Measurements from ENCODE around the gene FMNL3. TPM values are rescaled to one million over a fixed set of nuclear protein-coding genes. Genes with fewer than 3 reads are reported as not detected.

Gene FMNL3, protein sequence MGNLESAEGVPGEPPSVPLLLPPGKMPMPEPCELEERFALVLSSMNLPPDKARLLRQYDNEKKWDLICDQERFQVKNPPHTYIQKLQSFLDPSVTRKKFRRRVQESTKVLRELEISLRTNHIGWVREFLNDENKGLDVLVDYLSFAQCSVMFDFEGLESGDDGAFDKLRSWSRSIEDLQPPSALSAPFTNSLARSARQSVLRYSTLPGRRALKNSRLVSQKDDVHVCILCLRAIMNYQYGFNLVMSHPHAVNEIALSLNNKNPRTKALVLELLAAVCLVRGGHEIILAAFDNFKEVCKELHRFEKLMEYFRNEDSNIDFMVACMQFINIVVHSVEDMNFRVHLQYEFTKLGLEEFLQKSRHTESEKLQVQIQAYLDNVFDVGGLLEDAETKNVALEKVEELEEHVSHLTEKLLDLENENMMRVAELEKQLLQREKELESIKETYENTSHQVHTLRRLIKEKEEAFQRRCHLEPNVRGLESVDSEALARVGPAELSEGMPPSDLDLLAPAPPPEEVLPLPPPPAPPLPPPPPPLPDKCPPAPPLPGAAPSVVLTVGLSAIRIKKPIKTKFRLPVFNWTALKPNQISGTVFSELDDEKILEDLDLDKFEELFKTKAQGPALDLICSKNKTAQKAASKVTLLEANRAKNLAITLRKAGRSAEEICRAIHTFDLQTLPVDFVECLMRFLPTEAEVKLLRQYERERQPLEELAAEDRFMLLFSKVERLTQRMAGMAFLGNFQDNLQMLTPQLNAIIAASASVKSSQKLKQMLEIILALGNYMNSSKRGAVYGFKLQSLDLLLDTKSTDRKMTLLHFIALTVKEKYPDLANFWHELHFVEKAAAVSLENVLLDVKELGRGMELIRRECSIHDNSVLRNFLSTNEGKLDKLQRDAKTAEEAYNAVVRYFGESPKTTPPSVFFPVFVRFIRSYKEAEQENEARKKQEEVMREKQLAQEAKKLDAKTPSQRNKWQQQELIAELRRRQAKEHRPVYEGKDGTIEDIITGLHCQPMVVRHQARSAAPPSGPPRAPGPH
- 10 to 100 TPM; 31.2 to 31.9 TPM for total RNA-seq

DNA sequence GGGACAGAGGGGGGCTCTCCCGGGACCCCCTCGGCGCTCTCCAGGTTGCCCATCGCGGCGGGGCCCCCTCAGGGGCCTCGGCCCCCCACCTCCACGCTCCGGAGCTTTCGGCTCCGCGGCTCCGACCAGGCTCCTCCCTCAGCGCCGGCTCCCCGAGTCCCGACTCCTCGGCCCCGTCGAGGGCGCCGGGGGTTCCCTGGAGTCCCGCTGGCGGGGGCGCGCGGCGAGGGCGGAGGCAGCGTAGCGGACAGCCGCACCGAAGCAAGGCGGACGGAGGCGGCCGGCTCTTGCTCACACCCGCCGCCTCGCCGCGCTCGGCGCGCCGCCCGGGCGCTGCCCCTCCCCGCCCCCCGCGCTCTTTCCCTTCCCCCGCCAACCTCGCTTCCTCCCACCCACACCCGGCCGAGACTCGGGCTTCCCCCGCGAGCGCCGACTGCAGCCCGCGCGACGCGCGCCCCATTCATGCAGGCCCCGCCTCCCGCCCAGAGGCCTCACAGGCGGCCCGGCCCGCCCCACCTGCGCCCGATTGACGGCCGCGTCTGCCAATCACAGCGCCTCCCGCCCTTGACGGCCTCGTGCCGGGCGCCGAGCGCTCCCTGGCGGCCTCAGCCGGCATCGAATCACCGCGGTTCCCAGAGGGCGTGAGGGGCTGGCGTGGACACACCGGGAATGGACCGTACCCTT is at the start of gene FMNL3:
FMNL3 (minus strand) TSS at position 278 of the 684 bp plus-strand sequence; CDS start at position 53, 225 bp downstream.
- no peaks in the 10 kb centered on the region for H3K36me3 Mint-ChIP-seq

DNA sequence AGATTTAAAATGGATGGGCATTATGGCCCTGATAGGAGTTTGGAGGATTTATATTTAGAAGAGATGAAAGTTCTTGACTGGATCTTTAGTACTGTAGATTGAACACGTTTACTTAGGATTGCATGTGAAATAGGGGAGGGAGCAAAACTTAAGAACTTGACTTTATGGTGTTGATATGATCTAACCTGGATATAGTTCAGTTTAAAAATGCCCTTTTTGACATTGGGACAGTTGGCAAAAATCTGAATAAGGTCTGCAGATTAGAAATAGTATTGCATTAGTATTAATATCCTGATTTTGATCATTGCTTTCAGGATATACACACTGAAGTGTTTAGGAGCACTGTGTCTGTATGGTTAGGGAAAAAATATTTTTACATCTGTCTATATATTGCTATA is 43.8 kb upstream of the FMNL3 start:
- no peak for DNase-seq
- CTCF ChIA-PET, result interaction anchor here (1.6 to 8.5 kb wide), 5 partner anchors 10 to 26 kb away, joined by 6 to 74 read pairs (median 33); partner anchors contain the start of gene TMBIM6
- POLR2A ChIA-PET, result interaction anchor here (1.4 to 4.1 kb wide), 4 partner anchors 10 to 16 kb away, joined by 3 to 27 read pairs (median 20); partner anchors contain the start of gene TMBIM6
- peaks cover 50% of the 10 kb centered on the region for H3K36me3 Mint-ChIP-seq
- no peaks in the 10 kb centered on the region for H3K27me3 Mint-ChIP-seq
- H3K4me1 Mint-ChIP-seq (ENCODE audit: low read depth), result peaks cover 85% of the 10 kb centered on the region
- H3K27ac Mint-ChIP-seq, result peak overlapping the region; percentile 92
- peak overlapping the region; percentile 54 for H3K4me3 Mint-ChIP-seq
- intact Hi-C loops (cut with micrococcal nuclease), result loop anchor here (1.0 to 10.0 kb wide), 7 partner anchors 10 to 1571 kb away; partner anchors contain the start of genes BIN2, SLC11A2 and TMBIM6
- no peaks in the 10 kb centered on the region for H3K9me3 Mint-ChIP-seq

More for the DNA sequence above, at the start of gene FMNL3:
- H3K4me3 Mint-ChIP-seq, result peak within 1 kb of the TSS; percentile 85
- intact Hi-C loops (cut with micrococcal nuclease), result loop anchor here (1.0 to 5.0 kb wide), 5 partner anchors 34 to 350 kb away; partner anchors contain the start of gene TMBIM6
- H3K9me3 Mint-ChIP-seq, result no peaks in the 10 kb centered on the region
- peak; percentile 98 for DNase-seq
- peaks cover 43% of the 10 kb centered on the region for H3K4me1 Mint-ChIP-seq (ENCODE audit: low read depth)
- CTCF ChIA-PET, result interaction anchor here (0.8 to 12.1 kb wide), 18 partner anchors 11 to 144 kb away, joined by 3 to 281 read pairs (median 6); partner anchors contain the start of genes PRPF40B and TMBIM6
- peak within 1 kb of the TSS; percentile 72 for H3K27ac Mint-ChIP-seq
- POLR2A ChIA-PET, result interaction anchor here (0.8 to 5.3 kb wide), 6 partner anchors 34 to 340 kb away, joined by 3 to 33 read pairs (median 6); partner anchors contain the start of genes MCRS1, SPATS2 and TMBIM6
- H3K27me3 Mint-ChIP-seq, result peaks cover 3% of the 10 kb centered on the region

DNA sequence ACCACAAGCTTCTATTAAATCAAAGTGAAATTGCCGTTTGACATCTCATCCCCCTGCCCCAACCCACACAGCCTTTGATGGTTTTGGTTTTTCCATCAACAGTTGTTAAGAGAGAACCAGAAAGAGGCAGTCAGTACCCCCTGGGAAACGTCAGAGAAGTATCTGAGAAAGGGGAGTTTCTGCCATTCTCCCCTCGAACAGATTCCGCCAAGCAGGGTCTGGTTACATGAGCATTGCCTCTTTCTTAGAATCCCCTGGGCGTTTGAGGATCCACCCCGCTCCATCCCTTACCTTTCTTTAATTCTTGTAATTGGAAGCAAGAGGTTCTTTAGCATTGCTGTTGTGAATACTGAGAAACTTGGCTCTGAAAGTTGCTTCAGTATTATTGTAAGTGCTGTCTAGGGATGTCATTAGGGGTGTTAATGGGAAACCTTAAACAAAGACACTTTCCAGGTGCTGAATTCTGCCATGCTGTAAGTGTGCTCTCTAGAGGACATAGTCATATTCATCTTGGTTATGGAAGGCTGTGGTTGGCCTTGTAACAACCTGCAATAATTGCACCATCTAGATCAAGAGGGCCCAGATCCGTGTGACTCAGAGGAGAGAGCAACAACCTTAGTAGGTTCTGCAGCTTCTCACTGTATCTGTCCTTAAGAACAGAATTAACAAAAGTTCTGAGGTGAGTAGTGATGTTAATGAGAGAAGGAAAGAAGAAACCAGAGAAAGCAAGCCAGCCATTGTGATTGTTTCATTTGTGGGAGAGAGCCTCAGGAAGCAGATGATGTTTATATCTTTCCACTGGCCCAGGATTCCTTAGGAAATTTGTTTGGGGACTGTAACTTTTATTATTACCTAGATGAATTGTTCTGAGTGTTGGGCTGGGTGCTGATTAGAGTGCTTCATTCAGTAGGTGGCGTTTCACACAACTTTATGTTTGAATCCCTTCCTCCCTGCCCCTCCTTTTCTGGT is 43.1 kb upstream of the FMNL3 start:
- intact Hi-C loops (cut with micrococcal nuclease), result loop anchor here (1.0 to 10.0 kb wide), 7 partner anchors 9 to 1572 kb away; partner anchors contain the start of genes BIN2, SLC11A2 and TMBIM6

DNA sequence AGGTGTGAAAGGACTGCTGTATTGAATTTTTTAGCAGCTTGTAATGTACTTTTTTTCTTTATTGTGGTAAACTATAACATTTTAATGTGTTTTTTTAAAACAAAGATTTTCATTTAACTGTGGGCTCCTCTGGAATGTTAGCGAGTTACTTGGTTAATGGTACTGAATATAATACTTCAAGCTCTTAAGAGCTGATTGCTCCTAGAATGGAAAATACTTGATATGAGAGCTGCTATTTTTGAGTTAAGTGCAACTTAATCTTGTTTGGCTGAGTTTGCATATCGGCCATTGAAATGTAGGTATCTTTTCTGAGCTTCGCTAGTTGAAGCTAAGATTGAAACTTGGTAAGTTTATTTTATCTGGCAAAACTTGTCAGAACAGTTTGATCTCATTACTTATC is 41.6 kb upstream of the FMNL3 start:
- peaks cover 44% of the 10 kb centered on the region for H3K36me3 Mint-ChIP-seq
- H3K27me3 Mint-ChIP-seq, result no peaks in the 10 kb centered on the region
- H3K27ac Mint-ChIP-seq, result peak overlapping the region; percentile 92
- DNase-seq, result no peak
- POLR2A ChIA-PET, result interaction anchor here (0.6 to 2.4 kb wide), 3 partner anchors 7 to 485 kb away, joined by 4 to 26 read pairs (median 13); partner anchors contain the start of gene TMBIM6
- H3K4me3 Mint-ChIP-seq, result peak overlapping the region; percentile 54
- H3K4me1 Mint-ChIP-seq (ENCODE audit: low read depth), result peaks cover 92% of the 10 kb centered on the region
- no peaks in the 10 kb centered on the region for H3K9me3 Mint-ChIP-seq
- CTCF ChIA-PET, result interaction anchor here (0.6 to 8.5 kb wide), 10 partner anchors 8 to 391 kb away, joined by 3 to 74 read pairs (median 4); partner anchors contain the start of gene TMBIM6
- intact Hi-C loops (cut with micrococcal nuclease), result loop anchor here (10.0 kb wide), 1 partner anchor 484 kb away; the partner anchor contains the start of gene TUBA1C

More for the DNA sequence above, 43.1 kb upstream of the FMNL3 start:
- H3K36me3 Mint-ChIP-seq, result peaks cover 46% of the 10 kb centered on the region
- peak overlapping the region; percentile 54 for H3K4me3 Mint-ChIP-seq
- CTCF ChIA-PET, result interaction anchor here (1.6 to 8.5 kb wide), 3 partner anchors 9 to 27 kb away, joined by 6 to 74 read pairs (median 23); partner anchors contain the start of gene TMBIM6
- H3K4me1 Mint-ChIP-seq (ENCODE audit: low read depth), result peaks cover 86% of the 10 kb centered on the region
- POLR2A ChIA-PET, result interaction anchor here (0.7 to 2.4 kb wide), 4 partner anchors 9 to 764 kb away, joined by 3 to 26 read pairs (median 8); partner anchors contain the start of gene TMBIM6
- no peaks in the 10 kb centered on the region for H3K27me3 Mint-ChIP-seq
- peak; percentile 77 for DNase-seq
- peak overlapping the region; percentile 92 for H3K27ac Mint-ChIP-seq
- no peaks in the 10 kb centered on the region for H3K9me3 Mint-ChIP-seq

DNA sequence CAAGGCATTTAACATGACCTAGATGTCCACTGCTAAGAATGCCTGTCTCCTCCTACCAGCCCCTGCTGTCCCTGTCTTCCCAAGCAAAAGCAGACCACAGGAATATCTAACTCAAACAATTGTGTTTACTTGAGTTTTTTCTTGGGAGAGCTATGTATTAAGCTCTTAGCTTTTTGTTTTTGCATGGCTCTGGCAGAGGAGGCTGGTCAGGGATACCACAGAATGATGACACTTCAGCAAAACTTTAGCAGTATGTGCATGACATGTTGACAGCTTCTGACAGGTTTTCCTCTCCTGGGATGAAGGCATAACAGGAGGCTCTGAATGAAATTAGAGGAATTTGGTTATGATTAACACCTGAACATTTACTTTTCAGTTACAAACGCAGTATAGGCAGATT is 41.1 kb upstream of the FMNL3 start:
- Mint-ChIP-seq H3K9me3 (no peaks in the 10 kb centered on the region), H3K27me3 (no peaks in the 10 kb centered on the region), H3K4me3 (peak overlapping the region; percentile 20), H3K36me3 (peaks cover 44% of the 10 kb centered on the region), H3K4me1 (ENCODE audit: low read depth) (peaks cover 92% of the 10 kb centered on the region), H3K27ac (peak overlapping the region; percentile 92)
- POLR2A ChIA-PET, result interaction anchor here (0.6 kb wide), 1 partner anchor 484 kb away, joined by 4 read pairs; no protein-coding TSS in a partner anchor
- intact Hi-C loops (cut with micrococcal nuclease), result loop anchor here (10.0 kb wide), 1 partner anchor 484 kb away; the partner anchor contains the start of gene TUBA1C
- DNase-seq, result no peak
- CTCF ChIA-PET, result interaction anchor here (0.5 to 8.5 kb wide), 11 partner anchors 11 to 1069 kb away, joined by 3 to 74 read pairs (median 3); no protein-coding TSS in a partner anchor

DNA sequence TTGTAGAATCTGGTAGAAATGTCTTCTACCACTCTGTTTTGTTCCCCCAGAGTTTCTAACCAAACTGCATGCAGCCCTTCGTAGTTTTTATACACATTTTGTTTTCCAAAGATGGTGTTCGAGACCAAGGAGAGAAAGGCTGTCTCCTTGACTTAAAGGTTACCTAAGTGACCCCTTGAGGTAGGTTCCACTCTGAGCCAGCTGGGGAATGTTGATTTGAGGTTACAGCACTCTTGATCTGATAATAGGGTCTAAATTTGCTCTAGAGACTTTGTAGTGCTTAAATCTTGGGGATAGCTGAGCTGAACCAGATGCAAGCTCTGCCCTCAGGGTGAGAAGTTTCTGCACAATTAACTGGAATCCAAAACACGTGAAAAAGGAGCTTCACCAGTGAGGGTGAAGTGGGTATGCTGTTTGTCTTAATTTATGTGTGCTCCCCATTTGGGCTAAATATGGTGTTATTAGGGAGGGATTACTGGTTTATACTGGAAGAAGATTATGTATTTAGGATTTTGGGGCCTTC is 37.2 kb upstream of the FMNL3 start:
- POLR2A ChIA-PET, result interaction anchor here (1.9 kb wide), 1 partner anchor 18 kb away, joined by 6 read pairs; no protein-coding TSS in a partner anchor
- H3K9me3 Mint-ChIP-seq, result no peaks in the 10 kb centered on the region
- intact Hi-C loops (cut with micrococcal nuclease), result loop anchor here (5.0 to 10.0 kb wide), 2 partner anchors 72 to 480 kb away; partner anchors contain the start of gene TUBA1C
- peaks cover 40% of the 10 kb centered on the region for H3K36me3 Mint-ChIP-seq
- H3K27me3 Mint-ChIP-seq, result no peaks in the 10 kb centered on the region
- DNase-seq, result no peak
- H3K27ac Mint-ChIP-seq, result peak overlapping the region; percentile 73
- H3K4me3 Mint-ChIP-seq, result peak overlapping the region; percentile 24
- CTCF ChIA-PET, result interaction anchor here (0.9 to 8.5 kb wide), 3 partner anchors 19 to 201 kb away, joined by 4 to 74 read pairs (median 5); no protein-coding TSS in a partner anchor
- peaks cover 68% of the 10 kb centered on the region for H3K4me1 Mint-ChIP-seq (ENCODE audit: low read depth)

DNA sequence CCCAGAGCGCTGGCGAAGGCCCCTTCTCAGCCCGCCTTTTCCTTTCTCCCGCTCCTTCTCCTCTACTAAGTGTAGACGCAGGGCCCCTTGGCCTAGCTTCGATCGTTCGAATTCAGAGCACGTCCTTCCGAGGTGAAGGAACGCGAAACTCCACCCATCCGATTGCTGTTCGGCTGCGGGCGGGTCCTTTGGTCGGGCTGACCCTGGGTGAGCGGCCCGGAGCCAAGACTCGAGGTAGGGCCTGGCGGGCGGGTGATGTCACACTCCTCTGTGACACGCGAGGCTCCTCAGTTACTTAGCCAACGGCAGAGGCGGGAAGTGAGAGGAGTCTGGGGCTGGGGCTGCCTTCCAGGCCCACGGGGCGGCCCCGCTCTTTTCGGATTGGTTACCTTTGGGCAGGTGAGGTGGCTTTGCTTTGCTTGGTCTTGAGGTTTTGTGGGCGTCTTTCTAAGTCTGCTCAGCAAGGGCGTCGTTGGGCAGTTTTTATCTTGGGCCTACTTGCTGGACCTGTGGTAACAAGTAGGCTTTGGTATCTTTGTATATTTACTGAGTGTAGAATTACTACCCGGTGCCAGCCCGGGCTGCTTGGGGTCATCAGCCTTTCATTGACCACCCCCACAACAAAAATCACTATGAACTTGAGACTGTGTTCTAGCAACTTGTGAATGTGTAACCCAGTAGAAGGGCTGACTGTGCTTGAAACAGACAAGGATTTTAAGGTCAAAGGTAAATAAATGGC is 34.8 kb upstream of the FMNL3 start:
- no peaks in the 10 kb centered on the region for H3K27me3 Mint-ChIP-seq
- H3K4me1 Mint-ChIP-seq (ENCODE audit: low read depth), result peaks cover 47% of the 10 kb centered on the region
- DNase-seq, result peak; percentile 94
- ChIA-PET POLR2A (interaction anchor here (0.6 to 1.8 kb wide), 25 partner anchors 8 to 685 kb away, joined by 3 to 33 read pairs (median 4); partner anchors contain the start of genes BCDIN3D, COX14, FMNL3 and NCKAP5L), CTCF (interaction anchor here (0.6 to 8.5 kb wide), 60 partner anchors 8 to 384 kb away, joined by 3 to 136 read pairs (median 4); partner anchors contain the start of genes BCDIN3D, FMNL3 and NCKAP5L)
- no peaks in the 10 kb centered on the region for H3K9me3 Mint-ChIP-seq
- H3K36me3 Mint-ChIP-seq, result peaks cover 38% of the 10 kb centered on the region
- intact Hi-C loops (cut with micrococcal nuclease), result loop anchor here (1.0 to 10.0 kb wide), 9 partner anchors 8 to 477 kb away; partner anchors contain the start of genes BCDIN3D, FMNL3, MCRS1 and NCKAP5L
- peak overlapping the region; percentile 99 for H3K4me3 Mint-ChIP-seq
- H3K27ac Mint-ChIP-seq, result peak overlapping the region; percentile 100

DNA sequence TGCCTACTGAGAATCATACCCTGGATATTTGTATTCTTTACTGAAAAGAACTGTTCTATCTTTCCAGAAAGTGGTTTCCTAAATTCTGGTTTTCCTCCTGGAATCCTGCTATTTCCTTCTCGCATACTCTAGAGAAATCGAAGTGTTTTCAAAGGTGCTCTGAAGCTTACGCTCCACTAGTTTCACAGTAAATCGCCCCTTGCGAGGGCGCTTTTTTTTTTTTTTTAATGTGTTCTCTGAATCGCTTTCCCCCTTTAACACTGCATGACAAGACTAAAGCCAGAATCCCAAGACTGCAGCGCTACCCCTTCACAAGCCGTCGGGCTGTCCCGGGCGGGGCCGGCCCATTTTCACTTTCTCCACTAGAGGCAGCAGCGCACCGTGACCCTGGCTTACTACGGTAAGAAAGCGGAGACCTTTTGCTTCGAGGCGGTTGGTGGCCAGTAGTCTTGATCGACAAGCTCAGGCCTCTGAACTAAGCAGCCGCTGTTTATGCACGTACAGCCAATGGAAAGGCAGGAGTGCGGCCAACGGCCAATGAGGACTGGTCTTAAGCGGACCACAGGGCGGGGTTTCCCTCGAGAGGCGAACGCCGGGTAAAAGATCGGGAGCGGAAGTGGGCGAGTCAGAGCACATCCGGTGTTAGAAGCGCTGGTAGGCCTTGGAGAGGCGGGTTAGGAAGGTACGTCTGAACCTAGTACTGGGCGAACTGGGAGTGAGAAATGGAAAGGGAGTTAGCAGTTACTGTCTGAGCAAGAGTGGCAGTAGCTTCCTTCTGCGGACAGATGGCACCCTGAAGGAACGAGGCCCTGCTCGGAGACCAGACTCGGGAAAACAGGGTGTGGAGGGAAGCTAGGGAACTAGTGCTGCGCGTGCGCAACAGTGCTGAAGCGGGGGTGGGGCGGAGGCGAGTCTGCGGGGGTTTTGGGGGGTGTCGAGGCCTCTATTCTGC is 34.0 kb upstream of the FMNL3 start, which contains the start of gene TMBIM6:
TMBIM6 (plus strand) TSS at position 628 of the 952 bp plus-strand sequence. CDS start 10,937 bp downstream, outside the sequence.
- Mint-ChIP-seq H3K27me3 (no peaks in the 10 kb centered on the region), H3K36me3 (peaks cover 34% of the 10 kb centered on the region), H3K4me1 (ENCODE audit: low read depth) (peaks cover 39% of the 10 kb centered on the region), H3K4me3 (peak within 1 kb of the TSS; percentile 99), H3K27ac (peak within 1 kb of the TSS; percentile 100), H3K9me3 (no peaks in the 10 kb centered on the region)
- intact Hi-C loops (cut with micrococcal nuclease), result loop anchor here (1.0 to 10.0 kb wide), 9 partner anchors 9 to 476 kb away; partner anchors contain the start of genes BCDIN3D, FMNL3, MCRS1 and NCKAP5L
- DNase-seq, result peak; percentile 100
- CTCF ChIA-PET, result interaction anchor here (0.6 to 5.8 kb wide), 62 partner anchors 9 to 1861 kb away, joined by 3 to 136 read pairs (median 4); partner anchors contain the start of genes BCDIN3D, FMNL3 and NCKAP5L
- POLR2A ChIA-PET, result interaction anchor here (0.6 to 1.8 kb wide), 26 partner anchors 9 to 686 kb away, joined by 3 to 33 read pairs (median 4); partner anchors contain the start of genes BCDIN3D, COX14, FMNL3 and NCKAP5L

All from activated CD4-positive, alpha-beta memory T cell treated with anti-CD3 and anti-CD28 coated beads for 36 hours (primary cell).